Endodermal cell (in vitro differentiated cells): ENCODE results near the gene KRT6C. TPM values are rescaled to one million over a fixed set of nuclear protein-coding genes. Genes with fewer than 3 reads are reported as not detected.

Experiments used
- DNase-seq: peaks from one replicate; pipeline ENCODE4 v3.0.0-alpha.2; 2017
- H3K27ac ChIP-seq: 2 replicates; pipeline ENCODE4 v1.5.1; 2013; ENCODE audit warnings: mild to moderate bottlenecking, low read depth, low read length, moderate library complexity
- H3K27me3 ChIP-seq: 2 replicates; pipeline ENCODE4 v1.6.1; 2013; ENCODE audit warnings: mild to moderate bottlenecking, low read length, moderate library complexity; ENCODE audit not compliant: insufficient read depth, control insufficient read depth, poor library complexity, severe bottlenecking
- H3K36me3 ChIP-seq: 2 replicates; pipeline ENCODE4 v1.7.0; 2013; ENCODE audit warnings: mild to moderate bottlenecking, low read length, moderate library complexity; ENCODE audit not compliant: control insufficient read depth, insufficient read depth
- H3K4me1 ChIP-seq: one replicate; pipeline ENCODE4 v1.7.0; 2013; ENCODE audit warnings: low read length; ENCODE audit not compliant: control insufficient read depth, insufficient read depth
- H3K4me3 ChIP-seq: 2 replicates; pipeline ENCODE4 v1.5.1; 2013; ENCODE audit warnings: mild to moderate bottlenecking, low read length, moderate library complexity
- H3K9ac ChIP-seq: 2 replicates; pipeline ENCODE4 v1.6.1; 2013; ENCODE audit warnings: mild to moderate bottlenecking, low read length, moderate library complexity; ENCODE audit not compliant: poor library complexity, severe bottlenecking; ENCODE audit errors: extremely low read depth
- H3K9me3 ChIP-seq: 2 replicates; pipeline ENCODE4 v1.6.1; 2013; ENCODE audit warnings: mild to moderate bottlenecking, low read length, moderate library complexity; ENCODE audit not compliant: control insufficient read depth
- H3K27ac Mint-ChIP-seq: 2 replicates; pipeline ENCODE4 v1.8.0; 2020; ENCODE audit warnings: mixed read lengths
- H3K27me3 Mint-ChIP-seq: 2 replicates; pipeline ENCODE4 v1.8.0; 2021; ENCODE audit warnings: mild to moderate bottlenecking, mixed read lengths; ENCODE audit not compliant: insufficient read depth
- H3K36me3 Mint-ChIP-seq: 2 replicates; pipeline ENCODE4 v1.8.0; 2020; ENCODE audit warnings: low read depth, mixed read lengths
- H3K4me1 Mint-ChIP-seq: 2 replicates; pipeline ENCODE4 v1.8.0; 2020; ENCODE audit warnings: mixed read lengths
- H3K4me3 Mint-ChIP-seq: 2 replicates; pipeline ENCODE4 v1.8.0; 2020; ENCODE audit warnings: mild to moderate bottlenecking, moderate library complexity, mixed read lengths
- H3K9me3 Mint-ChIP-seq: 2 replicates; pipeline ENCODE4 v1.8.0; 2020; ENCODE audit warnings: mild to moderate bottlenecking, mixed read lengths
- CTCF ChIP-seq: fragments of 200-600 bp; sonication (generic); conservative IDR thresholded peaks from 2 replicates; pipeline ENCODE4 v1.5.0; 2021; ENCODE audit warnings: antibody characterized with exemption, mild to moderate bottlenecking
- WGBS, 2 experiments: methylation state at CpG; one replicate each; pipeline versions ENCODE4 v1.1.5 to v1.1.7; 2013; ENCODE audit warnings: missing lambda C conversion rate in 2 of 2, mixed read lengths in 1 of 2; ENCODE audit not compliant: insufficient coverage in 1 of 2, insufficient read length in 1 of 2; 5-methylcytosine and 5-hydroxymethylcytosine counted together
- total RNA-seq, 2 donors: library from RNA; stranded (reverse); fragmentation: NEBNext Ultra II Directional in 1 of 2; extraction: Animal tissue kit (Norgen Biotek cat#: 25700) in 1 of 2; gene quantifications; 2 replicates in 1 of 2; 3 replicates in 1 of 2; pipeline ENCODE4 v1.2.1, GENCODE V29; 2021

Gene KRT6C
- total RNA-seq, 2 donors from 2014 or later = not detected

- Mint-ChIP-seq H3K27me3 (no peaks in the 10 kb centered on the region), H3K4me1 (no peaks in the 10 kb centered on the region), H3K9me3 (no peaks in the 10 kb centered on the region), H3K4me3 (no peak overlapping the region), H3K36me3 (no peaks in the 10 kb centered on the region), H3K27ac (no peak overlapping the region)
- no peak overlapping the region for H3K9ac ChIP-seq
- no peaks in the 10 kb centered on the region for H3K4me1 ChIP-seq
- no peak for TF ChIP-seq CTCF
- no peak overlapping the region for H3K4me3 ChIP-seq
- no peaks in the 10 kb centered on the region for H3K27me3 ChIP-seq
- 94% methylated on average over 1 of the region's 1 CpG; no CpG with 5 or more reads in 1 of the 2 experiments for WGBS, 2 experiments
- H3K27ac ChIP-seq = no peak overlapping the region
- no peaks in the 10 kb centered on the region for H3K36me3 ChIP-seq
- DNase-seq = no peak
- H3K9me3 ChIP-seq = no peaks in the 10 kb centered on the region
Measured at GRCh38 chr12:52419656-52420055, 53.9 kb downstream of the KRT6C start.

GRCh38 chr12:52418576-52419110, 55.0 kb downstream of the KRT6C start:
- no peaks in the 10 kb centered on the region for H3K36me3 ChIP-seq
- no peak overlapping the region for H3K27ac Mint-ChIP-seq
- no peak overlapping the region for H3K27ac ChIP-seq
- H3K4me3 ChIP-seq = no peak overlapping the region
- H3K4me1 ChIP-seq = no peaks in the 10 kb centered on the region
- DNase-seq = no peak
- no peaks in the 10 kb centered on the region for H3K9me3 Mint-ChIP-seq
- no peak for TF ChIP-seq CTCF
- no peak overlapping the region for H3K4me3 Mint-ChIP-seq
- 83 to 92% methylated on average over 4 of the region's 4 CpGs for WGBS, 2 experiments
- H3K27me3 ChIP-seq = no peaks in the 10 kb centered on the region
- no peaks in the 10 kb centered on the region for H3K9me3 ChIP-seq
- no peak overlapping the region for H3K9ac ChIP-seq
- H3K36me3 Mint-ChIP-seq = no peaks in the 10 kb centered on the region
- no peaks in the 10 kb centered on the region for H3K4me1 Mint-ChIP-seq
- H3K27me3 Mint-ChIP-seq = no peaks in the 10 kb centered on the region

Other genes starting within 250 kb of the KRT6C start
- gene KRT7, start 240.6 kb downstream of the KRT6C start, total RNA-seq = 1 to 10 TPM in 1 of 2 donors, not detected in 1; 1.5 TPM
- not detected for gene KRT86, start 199.2 kb downstream of the KRT6C start, total RNA-seq
- gene KRT81, start 182.3 kb downstream of the KRT6C start, total RNA-seq = not detected
- gene KRT83, start 152.4 kb downstream of the KRT6C start, total RNA-seq = not detected
- not detected for gene KRT85, start 106.3 kb downstream of the KRT6C start, total RNA-seq
- not detected for gene KRT84, start 88.2 kb downstream of the KRT6C start, total RNA-seq
- not detected for gene KRT82, start 67.5 kb downstream of the KRT6C start, total RNA-seq
- not detected for gene KRT75, start 39.4 kb downstream of the KRT6C start, total RNA-seq
- gene KRT6B, start 21.7 kb downstream of the KRT6C start, total RNA-seq = not detected
- gene KRT6A, start 19.5 kb upstream of the KRT6C start, total RNA-seq = not detected
- not detected for gene KRT5, start 46.6 kb upstream of the KRT6C start, total RNA-seq
- gene KRT71, start 79.3 kb upstream of the KRT6C start, total RNA-seq = not detected
- not detected for gene KRT74, start 100.0 kb upstream of the KRT6C start, total RNA-seq
- not detected for gene KRT72, start 127.7 kb upstream of the KRT6C start, total RNA-seq
- not detected for gene KRT73, start 144.8 kb upstream of the KRT6C start, total RNA-seq
- not detected for gene KRT2, start 178.4 kb upstream of the KRT6C start, total RNA-seq
- gene KRT1, start 206.6 kb upstream of the KRT6C start, total RNA-seq = not detected
- gene KRT77, start 229.7 kb upstream of the KRT6C start, total RNA-seq = not detected